Measurements from ENCODE around the gene C17orf58. TPM values are rescaled to one million over a fixed set of nuclear protein-coding genes. Genes with fewer than 3 reads are reported as not detected.

C17orf58 gene
- total and polyA plus RNA-seq, 7 donors: 1.4 to 24.7 (median 8.3) TPM

DNA sequence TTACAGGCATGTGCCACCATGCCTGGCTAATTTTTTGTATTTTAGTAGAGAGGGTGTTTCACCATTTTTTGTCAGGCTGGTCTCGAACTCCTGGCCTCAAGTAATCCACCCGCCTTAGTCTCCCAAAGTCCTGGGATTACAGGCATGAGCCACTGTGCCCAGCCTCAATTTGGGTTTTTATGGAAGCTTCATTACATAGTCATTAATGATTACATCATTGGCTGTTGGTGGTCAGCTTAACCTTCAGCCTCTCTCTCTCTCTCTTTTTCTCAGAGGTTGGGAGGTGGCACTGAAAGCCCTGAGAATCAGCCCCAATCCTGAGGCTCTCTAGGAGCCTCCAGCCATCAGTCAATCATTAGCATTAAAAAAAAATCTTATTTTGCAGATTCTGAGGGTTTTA lies 45.3 kb downstream of the C17orf58 start:
- Histone ChIP-seq H3K27me3 (no peaks in the 10 kb centered on the region), H3K27ac (no peak overlapping the region), H3K4me3 (no peak overlapping the region), H3K36me3 (peaks cover 30 to 77% (median 38%) of the 10 kb centered on the region in 4 donors), H3K4me1 (no peaks in the 10 kb centered on the region), H3K9me3 (no peaks in the 10 kb centered on the region)
- TF ChIP-seq CTCF (IDR thresholded peaks at IDR 0.05): no peak
- intact Hi-C loops (cut with DNase I): no loop called here
- WGBS, 2 donors: 95 to 99% methylated on average over 2 of the region's 2 CpGs
- no peak for DNase-seq

- TF ChIP-seq CTCF (IDR thresholded peaks at IDR 0.05) (no peak), EP300 (IDR thresholded peaks at IDR 0.05) (no peak), POLR2A (IDR thresholded peaks at IDR 0.05) (no peak), POLR2AphosphoS5 (IDR thresholded peaks at IDR 0.05) (no peak)
- Histone ChIP-seq H3K4me1 (no peaks in the 10 kb centered on the region), H3K27ac (no peak overlapping the region), H3K4me3 (no peak overlapping the region), H3K27me3 (no peaks in the 10 kb centered on the region), H3K9me3 (no peaks in the 10 kb centered on the region), H3K36me3 (peaks cover 32 to 100% (median 65%) of the 10 kb centered on the region in 4 donors)
- intact Hi-C loops (cut with DNase I): no loop called here
- no peak for DNase-seq
- 86 to 93% methylated on average over 5 of the region's 5 CpGs for WGBS, 2 donors
These were observed 48.9 kb downstream of the C17orf58 start for GRCh38 chr17:67947325-67947813.

DNA sequence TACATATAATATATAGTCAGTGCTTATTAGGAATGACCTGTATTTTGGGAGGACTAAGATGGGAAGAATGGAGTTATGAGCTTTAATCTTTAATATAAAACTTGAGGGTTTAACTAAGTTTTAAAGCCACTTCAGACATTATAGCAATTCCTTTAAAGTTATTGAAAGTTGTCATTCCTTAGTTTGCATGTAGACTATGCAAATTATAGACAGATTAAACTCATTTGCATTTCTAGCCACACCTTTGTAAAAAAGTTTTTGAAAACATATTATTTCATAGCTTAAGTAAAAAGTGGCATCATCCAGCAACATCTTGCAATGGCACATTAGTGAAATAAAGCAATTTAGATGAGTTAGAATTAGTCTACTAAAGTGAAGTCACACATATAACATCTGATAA lies 49.8 kb downstream of the C17orf58 start:
- TF ChIP-seq POLR2A (IDR thresholded peaks at IDR 0.05) (no peak), CTCF (IDR thresholded peaks at IDR 0.05) (no peak), POLR2AphosphoS5 (IDR thresholded peaks at IDR 0.05) (no peak), EP300 (IDR thresholded peaks at IDR 0.05) (no peak)
- H3K4me3 ChIP-seq: no peak overlapping the region
- H3K27ac ChIP-seq: no peak overlapping the region
- no peaks in the 10 kb centered on the region for H3K4me1 ChIP-seq
- H3K27me3 ChIP-seq: no peaks in the 10 kb centered on the region
- DNase-seq: no peak
- no peaks in the 10 kb centered on the region for H3K9me3 ChIP-seq
- peaks cover 35 to 100% (median 69%) of the 10 kb centered on the region in 4 donors for H3K36me3 ChIP-seq
- intact Hi-C loops (cut with DNase I): no loop called here

- Histone ChIP-seq H3K36me3 (peaks cover 40 to 100% (median 77%) of the 10 kb centered on the region in 4 donors), H3K9me3 (no peaks in the 10 kb centered on the region), H3K4me3 (no peak overlapping the region), H3K27me3 (no peaks in the 10 kb centered on the region), H3K4me1 (no peaks in the 10 kb centered on the region), H3K27ac (no peak overlapping the region)
- intact Hi-C loops (cut with DNase I): no loop called here
- DNase-seq: no peak
- TF ChIP-seq CTCF (IDR thresholded peaks at IDR 0.05) (no peak), POLR2AphosphoS5 (IDR thresholded peaks at IDR 0.05) (no peak), EP300 (IDR thresholded peaks at IDR 0.05) (no peak), POLR2A (IDR thresholded peaks at IDR 0.05) (no peak)
- 94 to 96% methylated on average over 5 of the region's 5 CpGs for WGBS, 2 donors
These were observed 52.2 kb downstream of the C17orf58 start for GRCh38 chr17:67944035-67944434.

DNA sequence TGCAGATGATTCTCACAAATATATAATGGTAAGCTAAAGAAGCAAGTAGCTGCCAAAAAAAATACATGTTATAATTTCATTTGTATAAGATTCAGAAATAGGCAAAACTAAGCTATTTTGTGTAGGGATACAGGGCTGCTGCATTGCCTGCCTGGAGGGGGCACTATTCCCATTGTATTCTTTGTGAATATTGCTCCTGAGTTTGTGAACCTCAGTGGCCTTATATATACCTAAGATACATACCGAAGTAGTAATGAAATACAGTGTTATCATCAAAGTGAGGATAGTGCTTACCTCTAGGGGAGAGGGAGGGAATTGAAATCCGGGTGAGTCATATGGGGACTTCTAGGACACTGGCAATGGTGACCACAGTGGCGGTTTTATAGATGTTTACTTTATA lies 53.5 kb downstream of the C17orf58 start:
- no peaks in the 10 kb centered on the region for H3K9me3 ChIP-seq
- WGBS, 2 donors: 77 to 89% methylated on average over 3 of the region's 3 CpGs
- no peak for DNase-seq
- H3K4me1 ChIP-seq: no peaks in the 10 kb centered on the region
- intact Hi-C loops (cut with DNase I): no loop called here
- H3K4me3 ChIP-seq: no peak overlapping the region
- no peak overlapping the region for H3K27ac ChIP-seq
- TF ChIP-seq CTCF (IDR thresholded peaks at IDR 0.05) (peak in 1 of 4 experiments; percentile 13), POLR2AphosphoS5 (IDR thresholded peaks at IDR 0.05) (no peak)
- peaks cover 27 to 94% (median 64%) of the 10 kb centered on the region in 4 donors for H3K36me3 ChIP-seq
- no peaks in the 10 kb centered on the region for H3K27me3 ChIP-seq

Measured in sigmoid colon (tissue), 7 donors.